Measurements from ENCODE around the gene SERINC3.

The SERINC3 gene

DNA sequence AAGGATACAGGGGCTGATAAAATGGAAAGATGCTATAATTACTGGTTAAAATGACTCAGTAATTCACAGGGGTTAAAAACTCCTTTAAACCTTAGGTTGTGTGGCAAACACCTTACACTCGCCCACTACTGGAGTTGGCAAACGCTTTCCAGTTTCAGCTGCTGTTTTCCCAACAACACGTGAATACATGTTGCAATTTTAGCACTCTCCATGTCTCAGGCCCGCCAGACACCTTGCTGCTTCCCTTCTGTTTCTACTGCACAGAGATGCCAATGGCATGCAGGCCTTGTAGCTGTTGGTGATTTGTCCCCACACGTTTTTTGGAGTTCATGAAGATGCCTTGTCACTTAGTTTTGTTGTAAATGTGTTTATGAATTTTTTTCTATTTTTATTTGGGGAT lies 51.5 kb downstream of the SERINC3 start:
- TF ChIP-seq, protein P1, sequence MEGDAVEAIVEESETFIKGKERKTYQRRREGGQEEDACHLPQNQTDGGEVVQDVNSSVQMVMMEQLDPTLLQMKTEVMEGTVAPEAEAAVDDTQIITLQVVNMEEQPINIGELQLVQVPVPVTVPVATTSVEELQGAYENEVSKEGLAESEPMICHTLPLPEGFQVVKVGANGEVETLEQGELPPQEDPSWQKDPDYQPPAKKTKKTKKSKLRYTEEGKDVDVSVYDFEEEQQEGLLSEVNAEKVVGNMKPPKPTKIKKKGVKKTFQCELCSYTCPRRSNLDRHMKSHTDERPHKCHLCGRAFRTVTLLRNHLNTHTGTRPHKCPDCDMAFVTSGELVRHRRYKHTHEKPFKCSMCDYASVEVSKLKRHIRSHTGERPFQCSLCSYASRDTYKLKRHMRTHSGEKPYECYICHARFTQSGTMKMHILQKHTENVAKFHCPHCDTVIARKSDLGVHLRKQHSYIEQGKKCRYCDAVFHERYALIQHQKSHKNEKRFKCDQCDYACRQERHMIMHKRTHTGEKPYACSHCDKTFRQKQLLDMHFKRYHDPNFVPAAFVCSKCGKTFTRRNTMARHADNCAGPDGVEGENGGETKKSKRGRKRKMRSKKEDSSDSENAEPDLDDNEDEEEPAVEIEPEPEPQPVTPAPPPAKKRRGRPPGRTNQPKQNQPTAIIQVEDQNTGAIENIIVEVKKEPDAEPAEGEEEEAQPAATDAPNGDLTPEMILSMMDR (IDR thresholded peaks at IDR 0.05; ENCODE audit: low read depth, low read length) = no peak
- H3K36me3 ChIP-seq = no peaks in the 10 kb centered on the region
- H3K4me3 ChIP-seq (ENCODE audit: low read depth, low read length) = no peak overlapping the region
- no peak for DNase-seq
- peaks cover 35% of the 10 kb centered on the region for H3K27me3 ChIP-seq (ENCODE audit: insufficient read depth, low read depth, severe bottlenecking)
- no peak overlapping the region for H3K27ac ChIP-seq
- H3K9me3 ChIP-seq (ENCODE audit: severe bottlenecking) = peaks cover 8% of the 10 kb centered on the region

DNA sequence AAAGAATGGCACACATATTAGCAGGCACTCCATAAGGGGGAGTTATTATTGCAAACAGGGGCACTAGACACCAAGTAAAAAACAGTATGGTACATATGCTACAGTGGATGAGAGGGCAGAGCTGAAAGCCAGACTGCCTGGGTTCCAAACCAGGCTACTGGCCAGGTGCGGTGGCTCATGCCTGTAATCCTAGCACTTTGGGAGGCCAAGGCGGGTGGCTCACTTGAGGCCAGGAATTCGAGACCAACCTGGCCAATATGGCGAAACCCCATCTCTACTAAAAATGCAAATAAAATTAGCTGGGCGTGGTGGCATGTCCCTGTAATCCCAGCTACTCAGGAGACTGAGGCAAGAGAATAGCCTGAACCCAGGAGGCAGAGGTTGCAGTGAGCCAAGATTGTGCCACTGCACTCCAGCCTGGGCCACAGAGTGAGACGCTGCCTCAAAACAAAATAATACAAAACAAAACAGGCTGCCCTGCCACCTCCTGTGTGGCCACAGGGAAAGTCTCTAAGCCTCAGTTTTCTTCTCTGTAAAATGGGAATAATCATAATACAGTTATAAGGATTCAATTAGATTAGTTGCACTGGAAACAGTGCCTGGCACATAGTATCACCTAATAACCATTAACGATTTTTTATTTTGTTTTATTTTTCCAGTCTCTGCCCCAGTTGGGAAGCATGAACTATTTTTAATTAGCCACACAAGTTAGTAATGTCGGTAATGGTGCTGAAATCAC lies 53.7 kb downstream of the SERINC3 start:
- TF ChIP-seq, protein P1 (IDR thresholded peaks at IDR 0.05; ENCODE audit: low read depth, low read length) = no peak
- no peak for DNase-seq
- H3K9me3 ChIP-seq (ENCODE audit: severe bottlenecking) = no peaks in the 10 kb centered on the region
- no peak overlapping the region for H3K4me3 ChIP-seq (ENCODE audit: low read depth, low read length)
- H3K27ac ChIP-seq = no peak overlapping the region
- H3K36me3 ChIP-seq = no peaks in the 10 kb centered on the region
- H3K27me3 ChIP-seq (ENCODE audit: insufficient read depth, low read depth, severe bottlenecking) = peaks cover 27% of the 10 kb centered on the region

DNA sequence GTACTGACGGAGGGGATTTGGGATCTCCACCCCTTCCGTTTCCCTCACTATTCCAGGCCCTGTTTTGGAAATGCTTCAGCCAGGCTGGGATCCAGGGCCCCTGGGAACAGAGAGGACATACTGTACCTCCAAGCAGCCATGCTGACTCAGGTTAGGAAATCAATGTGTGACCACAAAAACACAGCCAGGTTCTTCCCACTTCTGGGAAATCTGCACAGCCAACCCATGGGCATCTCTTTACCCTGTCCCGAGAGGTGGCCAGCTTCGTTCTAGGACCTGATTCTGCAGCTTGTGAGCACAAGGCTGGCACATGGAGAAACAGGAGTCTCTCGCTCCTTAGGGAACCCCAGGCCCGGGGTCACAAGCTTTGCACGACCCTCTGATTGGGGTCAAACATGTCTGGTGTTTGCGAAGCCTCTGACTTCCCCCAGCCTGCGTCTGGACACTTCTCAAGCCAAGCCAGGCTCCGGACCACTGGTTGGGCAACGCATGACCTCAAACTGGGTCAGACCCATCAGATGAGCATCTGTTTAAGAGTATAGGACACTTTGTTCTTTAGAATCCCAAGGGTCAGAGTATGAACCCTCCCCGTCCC lies 54.5 kb downstream of the SERINC3 start:
- Histone ChIP-seq H3K4me3 (ENCODE audit: low read depth, low read length) (no peak overlapping the region), H3K27ac (no peak overlapping the region), H3K9me3 (ENCODE audit: severe bottlenecking) (no peaks in the 10 kb centered on the region), H3K36me3 (no peaks in the 10 kb centered on the region), H3K27me3 (ENCODE audit: insufficient read depth, low read depth, severe bottlenecking) (peaks cover 19% of the 10 kb centered on the region)
- DNase-seq = no peak
- TF ChIP-seq, protein P1 (IDR thresholded peaks at IDR 0.05; ENCODE audit: low read depth, low read length) = no peak

DNA sequence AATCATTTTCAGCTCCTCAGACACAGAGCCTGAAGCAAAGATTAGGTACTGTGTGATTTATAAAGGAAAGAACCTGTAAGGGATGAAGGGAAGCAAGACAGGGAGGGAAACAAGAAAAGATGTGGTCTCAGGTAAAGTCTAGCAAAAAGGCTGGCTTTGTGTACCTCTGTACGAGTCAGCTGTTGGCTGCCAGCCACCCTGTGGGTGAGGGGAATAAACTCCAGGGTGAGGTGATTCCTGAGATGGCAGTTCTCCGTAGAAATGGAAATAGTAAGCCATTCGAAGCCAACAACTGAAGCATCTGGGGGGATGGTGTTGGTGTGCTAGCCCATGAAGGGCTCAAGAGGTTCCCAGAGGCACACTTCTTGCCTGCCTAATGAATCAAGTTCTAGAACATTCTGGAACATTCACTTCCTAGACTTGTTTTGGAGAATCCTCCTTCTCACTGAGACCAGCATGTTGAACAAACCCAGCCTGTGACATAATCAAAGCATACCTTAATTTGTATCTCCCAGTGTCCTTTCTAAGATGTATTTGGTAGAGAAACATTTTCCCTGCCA lies 56.8 kb downstream of the SERINC3 start:
- peaks cover 6% of the 10 kb centered on the region for H3K27me3 ChIP-seq (ENCODE audit: insufficient read depth, low read depth, severe bottlenecking)
- H3K27ac ChIP-seq = no peak overlapping the region
- H3K4me3 ChIP-seq (ENCODE audit: low read depth, low read length) = no peak overlapping the region
- TF ChIP-seq, protein P1 (IDR thresholded peaks at IDR 0.05; ENCODE audit: low read depth, low read length) = no peak
- no peaks in the 10 kb centered on the region for H3K9me3 ChIP-seq (ENCODE audit: severe bottlenecking)
- no peak for DNase-seq
- no peaks in the 10 kb centered on the region for H3K36me3 ChIP-seq

DNA sequence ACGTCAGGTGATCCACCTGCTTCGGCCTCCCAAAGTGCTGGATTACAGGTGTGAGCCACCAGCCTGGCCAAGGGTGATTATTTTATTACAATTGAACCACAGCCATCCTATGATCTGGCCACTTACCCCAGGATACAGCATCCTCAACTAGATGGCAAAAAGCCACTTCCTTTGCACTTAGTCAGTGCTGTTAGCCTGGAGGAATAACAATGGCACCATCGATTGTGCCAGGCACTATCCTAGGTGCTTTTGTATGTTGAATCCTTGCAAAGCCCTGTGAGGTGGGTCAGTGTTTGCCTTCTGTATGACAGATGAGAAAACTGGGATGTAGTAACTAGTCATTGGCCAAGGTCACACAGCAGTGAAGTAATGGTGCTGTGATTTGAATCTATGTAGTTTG lies 57.4 kb downstream of the SERINC3 start:
- H3K9me3 ChIP-seq (ENCODE audit: severe bottlenecking) = no peaks in the 10 kb centered on the region
- TF ChIP-seq, protein P1 (IDR thresholded peaks at IDR 0.05; ENCODE audit: low read depth, low read length) = no peak
- no peak overlapping the region for H3K4me3 ChIP-seq (ENCODE audit: low read depth, low read length)
- DNase-seq = no peak
- H3K27me3 ChIP-seq (ENCODE audit: insufficient read depth, low read depth, severe bottlenecking) = peaks cover 5% of the 10 kb centered on the region
- H3K27ac ChIP-seq = no peak overlapping the region
- no peaks in the 10 kb centered on the region for H3K36me3 ChIP-seq
